ENCODE measurements around the gene GPS1.

- TF ChIP-seq, protein P1, sequence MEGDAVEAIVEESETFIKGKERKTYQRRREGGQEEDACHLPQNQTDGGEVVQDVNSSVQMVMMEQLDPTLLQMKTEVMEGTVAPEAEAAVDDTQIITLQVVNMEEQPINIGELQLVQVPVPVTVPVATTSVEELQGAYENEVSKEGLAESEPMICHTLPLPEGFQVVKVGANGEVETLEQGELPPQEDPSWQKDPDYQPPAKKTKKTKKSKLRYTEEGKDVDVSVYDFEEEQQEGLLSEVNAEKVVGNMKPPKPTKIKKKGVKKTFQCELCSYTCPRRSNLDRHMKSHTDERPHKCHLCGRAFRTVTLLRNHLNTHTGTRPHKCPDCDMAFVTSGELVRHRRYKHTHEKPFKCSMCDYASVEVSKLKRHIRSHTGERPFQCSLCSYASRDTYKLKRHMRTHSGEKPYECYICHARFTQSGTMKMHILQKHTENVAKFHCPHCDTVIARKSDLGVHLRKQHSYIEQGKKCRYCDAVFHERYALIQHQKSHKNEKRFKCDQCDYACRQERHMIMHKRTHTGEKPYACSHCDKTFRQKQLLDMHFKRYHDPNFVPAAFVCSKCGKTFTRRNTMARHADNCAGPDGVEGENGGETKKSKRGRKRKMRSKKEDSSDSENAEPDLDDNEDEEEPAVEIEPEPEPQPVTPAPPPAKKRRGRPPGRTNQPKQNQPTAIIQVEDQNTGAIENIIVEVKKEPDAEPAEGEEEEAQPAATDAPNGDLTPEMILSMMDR (IDR thresholded peaks at IDR 0.05): no peak
- no peak for TF ChIP-seq POLR2A (IDR thresholded peaks at IDR 0.05)
Measured at GRCh38 chr17:82028966-82029365, 22.7 kb upstream of the GPS1 start.

Measured in uterus (tissue), 2 donors.